GM12878 (cell line): ENCODE measurements around the gene LSM10. TPM values are rescaled to one million over a fixed set of nuclear protein-coding genes. Genes with fewer than 3 reads are reported as not detected.

Experiments used
- ATAC-seq: fragments of 200-7000 bp; cut with Tn5 transposase; 3 replicates; pipeline ENCODE4 v1.9.1; 2020; ENCODE audit warnings: mild to moderate bottlenecking, moderate library complexity
- BruUV-seq: library from RNA; stranded (reverse); fragments of 400-500 nt; replicated peaks from 2 replicates; lab custom pipeline; 2021; lab: Mats Ljungman, UMichigan
- CTCF ChIA-PET: fragments of 300-600 bp; sonication (Branson Sonifier 250); formaldehyde crosslinking; extraction: SDS; loops from one replicate; lab custom pipeline; 2021; ENCODE audit warnings: inconsistent platforms; lab: Yijun Ruan, JAX
- POLR2A ChIA-PET: fragments of 350-600 bp; formaldehyde crosslinking; extraction: SDS; loops from one replicate; lab custom pipeline; 2021; ENCODE audit warnings: inconsistent platforms; lab: Charles Lee
- RAD21 ChIA-PET: fragments of 300-600 bp; sonication (Branson Sonifier 250); formaldehyde crosslinking; loops from one replicate; lab custom pipeline; 2023; ENCODE audit warnings: antibody characterized with exemption; ENCODE audit not compliant: unreplicated experiment; lab: Charles Lee
- SMC1A ChIA-PET: fragments of 300-600 bp; sonication (Branson Sonifier 250); formaldehyde crosslinking; loops from one replicate; lab custom pipeline; 2023; ENCODE audit not compliant: unreplicated experiment, uncharacterized antibody; lab: Charles Lee
- DNase-seq: peaks from one replicate; pipeline ENCODE4 v3.0.0-alpha.2; 2011; ENCODE audit warnings: low read depth, low spot score
- FAIRE-seq: peaks from 3 replicates; lab custom pipeline; 2011; peaks lifted over from hg19 to GRCh38; lab: Jason Lieb, UNC
- H2AFZ ChIP-seq: 2 replicates; pipeline ENCODE4 v1.6.0; 2011; ENCODE audit warnings: low read depth, low read length, control low read depth; ENCODE audit not compliant: control insufficient read depth
- H3K27ac ChIP-seq: 2 replicates; pipeline ENCODE4 v1.5.1; 2011; ENCODE audit warnings: control low read depth; ENCODE audit not compliant: control insufficient read depth, insufficient read depth
- H3K27me3 ChIP-seq, 2 experiments: replicated peaks in 1 of 2; 2 replicates each; pipeline versions ENCODE4 v1.6.0 to v1.6.1; 2011; ENCODE audit warnings: low read length in 1 of 2; ENCODE audit not compliant: control insufficient read depth in 2 of 2, insufficient read depth in 2 of 2
- H3K36me3 ChIP-seq, 2 experiments: 2 replicates each; pipeline ENCODE4 v1.5.1; 2011; ENCODE audit warnings: low read length in 1 of 2; ENCODE audit not compliant: control insufficient read depth in 2 of 2, insufficient read depth in 2 of 2
- H3K4me1 ChIP-seq: 2 replicates; pipeline ENCODE4 v1.6.1; 2011; ENCODE audit warnings: mild to moderate bottlenecking, low read length, moderate library complexity, mixed read lengths; ENCODE audit not compliant: control insufficient read depth, insufficient read depth
- H3K4me2 ChIP-seq: 2 replicates; pipeline ENCODE4 v1.6.0; 2011; ENCODE audit warnings: control low read depth; ENCODE audit not compliant: control insufficient read depth, insufficient read depth
- H3K4me3 ChIP-seq: fragments of 200-600 bp; sonication (generic); 2 replicates; pipeline ENCODE4 v1.5.1; 2016
- H3K79me2 ChIP-seq: 2 replicates; pipeline ENCODE4 v1.6.0; 2011; ENCODE audit warnings: low read length; ENCODE audit not compliant: control insufficient read depth, insufficient read depth
- H3K9ac ChIP-seq: 2 replicates; pipeline ENCODE4 v1.8.0; 2011; ENCODE audit warnings: low read length, control low read depth, mixed read lengths; ENCODE audit not compliant: control insufficient read depth, insufficient read depth
- H3K9me3 ChIP-seq: replicated peaks from 3 replicates; pipeline ENCODE4 v1.5.1; 2011; ENCODE audit warnings: mild to moderate bottlenecking, low read length; ENCODE audit not compliant: control insufficient read depth, insufficient read depth
- H4K20me1 ChIP-seq: 2 replicates; pipeline ENCODE4 v1.6.0; 2011; ENCODE audit not compliant: control insufficient read depth, insufficient read depth
- BACH1 ChIP-seq: fragments of 450-650 bp; IDR thresholded peaks from 2 replicates; pipeline ENCODE4 v1.6.1; 2017; ENCODE audit warnings: mild to moderate bottlenecking, borderline replicate concordance
- BRCA1 ChIP-seq: IDR thresholded peaks from 2 replicates; pipeline ENCODE4 v1.6.1; 2011; ENCODE audit warnings: low read depth, low read length, improper control_type of control experiment
- CBX5 ChIP-seq: sonication (generic); IDR thresholded peaks from 2 replicates; pipeline ENCODE4 v1.6.1; 2016; ENCODE audit warnings: low read depth, moderate library complexity, mild to moderate bottlenecking, inconsistent platforms
- CTCF ChIP-seq, 3 experiments: IDR thresholded peaks in 2 of 3; conservative IDR thresholded peaks in 1 of 3; 2 replicates each; pipeline ENCODE4 v1.5.1; 2011; ENCODE audit warnings: low read depth in 3 of 3, low read length in 3 of 3, mild to moderate bottlenecking in 3 of 3, control low read depth in 2 of 3, moderate library complexity in 2 of 3, inconsistent platforms in 1 of 3, mixed read lengths in 1 of 3; ENCODE audit not compliant: control insufficient read depth in 2 of 3, insufficient read depth in 1 of 3; ENCODE audit errors: extremely low read depth in 1 of 3
- DPF2 ChIP-seq: fragments of 450-650 bp; IDR thresholded peaks from 2 replicates; pipeline ENCODE4 v1.6.1; 2017; ENCODE audit warnings: mild to moderate bottlenecking
- EP300 ChIP-seq, 2 experiments: fragments of 150-350 bp in 1 of 2; IDR thresholded peaks; 2 replicates each; pipeline ENCODE4 v1.6.1; 2011 to 2012; ENCODE audit warnings: low read depth in 2 of 2, low read length in 2 of 2, borderline replicate concordance in 1 of 2, improper control_type of control experiment in 1 of 2, inconsistent platforms in 1 of 2; ENCODE audit not compliant: control insufficient read depth in 1 of 2
- HDGF ChIP-seq: fragments of 450-650 bp; IDR thresholded peaks from 2 replicates; pipeline ENCODE4 v1.6.1; 2016; ENCODE audit warnings: antibody characterized with exemption
- IKZF2 ChIP-seq, 2 experiments: fragments of 450-650 bp; IDR thresholded peaks; 2 replicates each; pipeline ENCODE4 v1.6.1; 2017; ENCODE audit warnings: mild to moderate bottlenecking in 2 of 2, moderate library complexity in 2 of 2
- IRF3 ChIP-seq: fragments of 450-650 bp; IDR thresholded peaks from 2 replicates; pipeline ENCODE4 v1.6.1; 2014; ENCODE audit warnings: mild to moderate bottlenecking
- IRF4 ChIP-seq: IDR thresholded peaks from 2 replicates; pipeline ENCODE4 v1.6.1; 2011; ENCODE audit warnings: low read depth, low read length
- JUNB ChIP-seq: IDR thresholded peaks from 2 replicates; pipeline ENCODE4 v1.6.1; 2016; ENCODE audit warnings: antibody characterized with exemption, mild to moderate bottlenecking
- KDM1A ChIP-seq: fragments of 200-600 bp; sonication (generic); IDR thresholded peaks from 2 replicates; pipeline ENCODE4 v1.6.1; 2016; ENCODE audit warnings: borderline replicate concordance
- PAX8 ChIP-seq: fragments of 450-650 bp; IDR thresholded peaks from 2 replicates; pipeline ENCODE4 v1.6.1; 2017; ENCODE audit warnings: mild to moderate bottlenecking, moderate library complexity
- POLR2AphosphoS2 ChIP-seq: IDR thresholded peaks from 2 replicates; pipeline ENCODE4 v1.6.1; 2011; ENCODE audit warnings: low read depth, mild to moderate bottlenecking, low read length, improper control_type of control experiment, moderate library complexity
- RBBP5 ChIP-seq: fragments of 200-600 bp; sonication (generic); conservative IDR thresholded peaks from 2 replicates; pipeline ENCODE4 v1.6.1; 2016
- RFX5 ChIP-seq: IDR thresholded peaks from 2 replicates; pipeline ENCODE4 v1.6.1; 2011; ENCODE audit warnings: low read depth, low read length, improper control_type of control experiment
- STAT3 ChIP-seq: IDR thresholded peaks from 2 replicates; pipeline ENCODE4 v1.6.1; 2011; ENCODE audit warnings: low read depth, low read length, improper control_type of control experiment
- TARDBP ChIP-seq: IDR thresholded peaks from 2 replicates; pipeline ENCODE4 v1.6.1; 2016; ENCODE audit warnings: borderline replicate concordance
- ZNF24 ChIP-seq: fragments of 450-650 bp; IDR thresholded peaks from 2 replicates; pipeline ENCODE4 v1.6.1; 2017; ENCODE audit warnings: antibody characterized with exemption, mild to moderate bottlenecking
- ZNF384 ChIP-seq: IDR thresholded peaks from 2 replicates; pipeline ENCODE4 v1.6.1; 2012; ENCODE audit warnings: low read depth, mild to moderate bottlenecking, low read length, improper control_type of control experiment, borderline replicate concordance
- WGBS: methylation state at CpG from one replicate; pipeline ENCODE4 v1.1.6; 2016; ENCODE audit warnings: low lambda C conversion rate; ENCODE audit not compliant: insufficient replicate concordance, insufficient coverage; ENCODE audit errors: missing lambda C conversion rate; 5-methylcytosine and 5-hydroxymethylcytosine counted together
- in situ Hi-C: fragments of 300-500 bp; cut with MboI; formaldehyde crosslinking; loops from 9 replicates; pipeline ENCODE4 v1.14.3; 2018; ENCODE audit warnings: mixed read lengths
- intact Hi-C: fragments of 100-400 bp; cut with micrococcal nuclease; formaldehyde crosslinking; loops from one replicate; pipeline ENCODE4 v1.14.2; 2022; ENCODE audit not compliant: unreplicated experiment
- polyA plus RNA-seq, 11 experiments: library from polyadenylated mRNA; depleted of rRNA in 4 of 11; unstranded in 6 of 11; stranded (reverse) in 5 of 11; fragments of >200 nt; fragmentation: Nextera tagmentation in 4 of 11; fragmentation: Illumina TruSeq in 1 of 11; extraction: Ambion mirVana in 4 of 11; extraction: Trizol in 1 of 11; gene quantifications; 1 replicate in 1 of 11; 2 replicates in 10 of 11; pipeline versions ENCODE4 v1.2.1 to v1.2.3, GENCODE V29; 2011 to 2016; ENCODE audit warnings: inconsistent platforms in 2 of 11, missing spikeins in 2 of 11, low read depth in 1 of 11
- total RNA-seq, 4 experiments: library from RNA; depleted of rRNA in 3 of 4; stranded (reverse); fragments of >200 nt in 3 of 4; fragmentation: Illumina TruSeq in 1 of 4; extraction: Trizol in 1 of 4; gene quantifications; 2 replicates each; pipeline versions ENCODE4 v1.2.1 to v1.2.3, GENCODE V29; 2013 to 2021

LSM10 gene
- total and polyA plus RNA-seq, 10 of the 15 experiments (the other 5 are each of a cell fraction or from before 2014, with no cell fraction given): 13.1 to 103 (median 57.5) TPM

GRCh38 chr1:36411674-36412648 is 14.3 kb upstream of the LSM10 start (continued):
- no peak for TF ChIP-seq IRF3
- TF ChIP-seq TARDBP: no peak
- TF ChIP-seq ZNF384: no peak
- TF ChIP-seq BACH1: no peak

- FAIRE-seq (no peak), DNase-seq (no peak), ATAC-seq (no peak)
- H3K27ac ChIP-seq: no peak overlapping the region
- no peak overlapping the region for H3K4me3 ChIP-seq
- H2AFZ ChIP-seq: no peak overlapping the region
- 100% methylated on average over 2 of the region's 2 CpGs for WGBS
- RAD21 ChIA-PET: interaction anchor here (0.7 kb wide), 1 partner anchor 13 kb away, joined by 3 read pairs; no protein-coding TSS in a partner anchor
- no peak overlapping the region for H3K4me2 ChIP-seq
- peaks cover 3% of the 10 kb centered on the region; the same call in 2 of the 3 replicates for H3K9me3 ChIP-seq
- in situ Hi-C loops (no loop called here), intact Hi-C loops (no loop called here)
- H3K27me3 ChIP-seq: no peaks in the 10 kb centered on the region
- SMC1A ChIA-PET: no interaction called here
- no peaks in the 10 kb centered on the region for H3K79me2 ChIP-seq
- no peak overlapping the region for H3K9ac ChIP-seq
- no peaks in the 10 kb centered on the region for H4K20me1 ChIP-seq
- 0 out of 4 replicates have a peak, but pooled peaks cover 0 to 2% of the 10 kb centered on the region in 2 experiments for H3K36me3 ChIP-seq
- POLR2A ChIA-PET: interaction anchor here (0.6 kb wide), 1 partner anchor 99 kb away, joined by 3 read pairs; no protein-coding TSS in a partner anchor
- no TSS peak for BruUV-seq
- H3K4me1 ChIP-seq: no peaks in the 10 kb centered on the region
- CTCF ChIA-PET: interaction anchor here (1.7 kb wide), 1 partner anchor 11 kb away, joined by 6 read pairs; no protein-coding TSS in a partner anchor
- TF ChIP-seq PAX8 (no peak), HDGF (no peak), CBX5 (no peak), DPF2 (no peak), CTCF (IDR thresholded peaks at IDR 0.05 in 2 of 3, conservative IDR thresholded peaks at IDR 0.05 in 1 of 3; ENCODE audit: control insufficient read depth in 2 of 3, extremely low read depth in 1 of 3, insufficient read depth in 1 of 3, low read depth in 3 of 3, low read length in 3 of 3) (no peak), EP300 (IDR thresholded peaks at IDR 0.05; ENCODE audit: borderline replicate concordance in 1 of 2, control insufficient read depth in 1 of 2, low read depth in 2 of 2, low read length in 2 of 2) (no peak), IRF4 (no peak), STAT3 (no peak), RFX5 (no peak), JUNB (no peak), KDM1A (no peak), POLR2AphosphoS2 (no peak), ZNF24 (no peak), RBBP5 (no peak), BRCA1 (no peak), IKZF2 (IDR thresholded peaks at IDR 0.05) (no peak)
Observed at GRCh38 chr1:36408479-36408878, 10.8 kb upstream of the LSM10 start.
